ENCODE data around the gene CASQ2.
"Not testable (repeated sequence)": the region's sequence is repeated elsewhere in the genome, so short reads cannot be mapped to it uniquely, and the experiment has no call there.

The CASQ2 gene

DNA sequence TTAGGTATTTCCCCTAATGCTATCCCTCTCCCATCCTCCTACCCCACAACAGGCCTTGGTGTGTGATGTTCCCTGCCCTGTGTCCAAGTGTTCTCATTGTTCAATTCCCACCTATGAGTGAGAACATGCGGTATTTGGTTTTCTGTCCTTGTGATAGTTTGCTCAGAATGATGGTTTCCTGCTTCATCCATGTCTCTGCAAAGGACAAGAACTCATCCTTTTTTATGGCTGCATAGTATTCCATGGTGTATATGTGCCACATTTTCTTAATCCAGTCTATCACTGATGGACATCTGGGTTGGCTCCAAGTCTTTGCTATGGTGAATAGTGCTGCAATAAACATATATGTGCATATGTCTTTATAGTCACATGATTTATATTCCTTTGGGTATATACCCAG lies 10.6 kb upstream of the CASQ2 start:
- DNase-seq = not testable (repeated sequence)

DNA sequence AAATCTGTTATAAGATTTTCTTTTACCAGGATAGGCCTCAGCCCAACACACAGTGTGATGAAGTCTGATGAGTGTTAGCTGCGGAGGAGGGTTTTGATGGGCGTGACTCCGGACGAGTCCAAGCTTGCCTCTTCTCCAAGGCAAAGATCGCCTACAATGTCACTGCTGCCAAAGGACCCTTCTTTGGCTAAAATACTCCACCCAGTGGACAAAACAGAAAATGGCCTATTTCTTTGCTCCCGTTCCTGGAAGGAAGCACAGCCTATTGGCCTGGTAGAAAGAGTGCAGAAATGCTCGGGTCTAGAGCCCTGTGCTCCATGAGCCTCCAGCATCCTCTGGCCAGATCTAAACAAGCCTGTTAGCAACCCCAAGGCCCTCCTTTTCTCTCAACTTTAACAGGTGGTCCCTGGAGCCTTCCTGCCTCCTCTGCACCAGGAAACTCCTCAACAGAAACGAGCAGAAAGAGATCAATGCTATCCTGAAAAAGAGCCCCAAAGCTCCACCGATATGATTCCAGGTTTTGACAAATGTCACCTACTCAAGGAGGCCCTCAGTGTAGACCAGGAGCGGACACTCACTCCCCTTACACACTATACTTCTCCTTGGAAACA lies 3.4 kb upstream of the CASQ2 start:
- peak; percentile 77 for DNase-seq

DNA sequence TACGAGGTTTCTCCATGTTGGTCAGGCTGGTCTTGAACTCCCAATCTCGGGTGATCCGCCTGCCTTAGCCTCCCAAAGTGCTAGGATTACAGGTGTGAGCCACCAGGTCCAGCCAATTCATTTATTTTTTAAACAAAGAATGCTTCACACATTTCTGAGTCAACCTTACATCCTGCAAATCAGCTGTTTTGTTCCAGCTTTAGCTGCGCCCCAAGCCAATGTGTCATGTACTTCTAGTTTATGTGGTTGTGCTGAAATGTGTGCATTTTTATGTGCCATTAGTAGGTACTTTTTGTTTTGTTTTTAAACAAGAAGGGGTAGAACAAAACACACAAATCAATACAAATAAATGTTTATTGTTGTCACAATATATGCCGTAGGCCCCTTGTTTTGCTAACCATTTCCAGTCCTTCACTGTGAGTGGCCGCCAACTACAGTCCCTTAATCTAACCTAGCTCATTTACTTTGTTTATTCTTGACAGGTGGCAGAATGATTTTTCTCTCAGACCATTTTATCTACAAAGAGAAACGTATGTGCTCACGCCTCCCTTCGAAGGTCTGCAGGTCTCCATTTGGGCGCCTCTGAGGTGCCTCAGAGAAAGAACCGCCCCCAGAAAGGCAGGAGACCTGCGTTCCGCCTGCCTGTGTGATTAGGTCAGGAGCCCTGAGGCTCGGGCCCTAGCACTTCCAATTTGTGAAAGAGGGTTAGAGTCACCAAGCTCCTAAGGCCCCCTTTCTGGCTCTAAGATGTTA lies 2.8 kb upstream of the CASQ2 start:
- DNase-seq = no peak

DNA sequence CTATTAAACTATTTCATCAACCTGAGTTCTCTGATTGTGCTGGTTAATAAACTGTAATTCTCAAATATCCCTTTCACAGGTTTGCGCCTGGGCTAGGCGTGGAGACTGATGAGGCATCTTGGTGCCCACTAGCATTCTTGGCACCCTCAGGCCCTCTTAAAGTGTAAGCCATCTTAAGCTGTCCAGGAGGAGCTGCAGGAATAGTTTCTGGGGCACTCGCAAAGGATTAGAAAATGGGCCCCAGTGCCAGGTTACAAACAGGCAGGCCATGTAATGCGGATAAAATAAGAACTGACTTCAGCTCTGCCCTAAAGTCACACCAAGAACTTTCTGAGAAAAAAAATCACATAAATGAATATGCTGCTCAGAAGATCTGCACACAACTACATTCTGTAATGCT lies 1.1 kb downstream of the CASQ2 start:
- DNase-seq = no peak

DNA sequence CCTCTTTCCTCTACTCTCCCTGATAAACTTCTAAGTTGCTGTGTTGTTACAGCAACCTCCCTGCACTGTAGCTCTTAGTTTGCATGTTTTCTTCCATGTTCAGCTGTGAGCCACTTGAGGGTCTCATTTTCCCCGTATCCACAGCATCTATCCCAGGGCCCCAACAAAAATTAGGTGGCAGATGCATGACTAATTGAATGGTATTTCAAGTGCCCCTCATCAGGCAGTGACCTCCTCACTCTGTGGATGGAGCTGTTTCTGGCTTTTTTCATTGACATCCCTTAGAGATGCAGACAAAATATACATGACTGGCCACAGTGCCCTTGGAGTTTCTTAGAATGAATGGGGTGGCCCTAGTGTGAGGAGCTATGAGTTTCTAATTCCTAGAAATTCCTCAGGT lies 3.4 kb downstream of the CASQ2 start:
- no peak for DNase-seq

DNA sequence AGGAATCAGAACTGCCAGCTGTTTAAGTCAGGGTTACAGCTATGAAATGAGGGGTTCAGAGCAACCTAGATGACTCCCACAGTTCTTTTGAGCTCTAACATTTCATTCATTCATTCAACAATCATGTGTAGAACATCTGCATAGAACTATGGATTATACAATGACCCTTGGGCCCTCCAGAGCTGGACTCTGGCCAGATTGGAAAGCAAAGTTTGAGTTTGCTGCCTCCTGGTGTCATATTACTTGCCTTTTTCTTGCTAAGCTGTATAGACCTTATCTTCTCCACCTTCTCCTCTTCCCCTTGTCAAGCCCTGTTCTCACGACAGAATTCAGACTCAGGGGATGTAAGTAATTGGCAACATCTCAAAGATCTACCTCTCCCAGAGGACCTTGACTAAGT lies 4.0 kb downstream of the CASQ2 start:
- DNase-seq = no peak

DNA sequence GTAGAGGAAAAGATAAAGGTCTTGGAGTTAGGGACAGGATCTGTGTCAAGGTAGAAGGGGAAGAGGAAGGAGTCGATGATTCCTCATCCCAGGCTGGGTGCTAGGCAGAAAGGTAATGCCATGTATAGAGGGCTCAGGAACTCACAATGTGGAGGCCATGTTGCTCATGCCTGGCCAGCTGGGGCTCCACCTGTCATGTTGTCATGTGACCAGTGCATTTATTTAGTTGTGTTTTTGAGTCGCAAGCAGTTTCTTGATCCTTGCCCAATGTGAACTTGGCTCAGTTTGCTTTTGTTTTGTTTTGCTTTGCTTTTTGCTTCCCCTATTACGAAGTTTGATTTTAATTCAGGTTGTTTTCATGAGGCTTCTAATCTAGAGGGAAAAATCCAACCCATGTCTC lies 5.7 kb downstream of the CASQ2 start:
- DNase-seq = no peak

DNA sequence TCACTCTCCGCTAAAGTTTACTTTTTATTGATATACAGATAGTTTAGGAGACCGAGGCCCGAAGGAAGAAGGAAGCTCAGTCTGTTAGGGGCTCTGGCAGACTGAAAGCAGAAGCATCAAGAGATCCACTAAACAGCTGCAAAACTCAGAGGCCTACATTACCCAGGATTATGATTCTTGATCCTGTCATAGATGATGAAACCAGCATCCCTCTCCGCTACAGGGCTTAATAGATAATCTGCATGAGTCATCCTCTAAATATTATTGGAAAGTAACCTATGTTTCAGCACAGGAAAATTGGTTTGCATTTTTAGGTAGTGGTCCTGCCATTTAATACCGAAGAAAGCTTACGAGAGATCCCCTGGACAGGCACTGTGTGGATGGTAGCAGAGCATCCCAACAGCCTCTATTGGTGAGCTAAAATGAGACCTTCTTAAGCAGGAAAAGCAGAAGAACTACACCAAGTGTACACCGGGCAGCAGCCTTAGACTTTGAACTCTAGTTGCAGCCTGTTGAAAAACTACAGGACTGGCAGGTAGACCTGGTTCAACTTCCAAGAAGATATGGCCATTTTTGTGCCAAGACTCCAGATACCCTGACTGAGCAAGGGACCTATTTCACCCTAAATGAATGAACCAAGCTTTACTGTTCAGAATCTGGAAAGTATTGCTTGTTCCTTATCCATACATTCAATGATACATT lies 6.8 kb downstream of the CASQ2 start:
- DNase-seq = no peak

DNA sequence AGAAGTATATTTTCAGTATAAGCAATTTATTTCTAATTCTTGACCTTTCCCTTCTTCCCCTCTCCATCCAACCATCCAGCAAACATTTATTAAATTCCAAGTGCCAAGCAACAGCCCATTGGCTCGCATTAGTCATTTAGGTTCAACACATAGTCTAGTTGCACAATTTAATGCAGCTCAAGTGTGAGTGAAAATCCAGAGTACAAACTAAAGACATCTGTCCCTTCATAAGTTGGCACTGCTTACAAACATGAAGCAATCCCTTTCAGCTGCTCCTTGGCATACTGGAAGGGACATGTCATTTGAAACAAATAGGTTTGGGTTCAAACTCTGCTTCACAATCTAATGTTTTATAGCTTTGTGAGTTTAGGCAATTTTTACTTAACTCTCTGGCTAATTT lies 10.7 kb downstream of the CASQ2 start:
- DNase-seq = no peak

DNA sequence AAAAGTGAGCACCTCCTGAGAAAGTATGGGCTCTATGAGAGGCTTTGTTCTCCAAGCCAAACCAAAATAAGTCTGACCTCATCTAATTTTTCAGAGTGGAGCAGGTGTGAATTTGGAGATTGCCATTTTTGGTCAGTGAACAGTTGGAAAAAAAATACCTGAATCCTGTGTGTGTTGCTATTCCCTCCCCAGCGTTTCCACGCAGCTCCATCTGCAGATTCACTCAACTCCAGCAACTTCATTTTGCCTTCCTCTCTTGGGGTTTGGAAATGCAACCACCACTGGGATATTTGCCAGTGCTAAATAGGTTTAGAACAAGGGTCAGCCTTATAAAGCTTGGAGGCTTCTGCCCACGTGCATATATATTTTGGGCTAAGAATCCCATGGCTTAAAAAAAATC lies 11.2 kb downstream of the CASQ2 start:
- no peak for DNase-seq

DNA sequence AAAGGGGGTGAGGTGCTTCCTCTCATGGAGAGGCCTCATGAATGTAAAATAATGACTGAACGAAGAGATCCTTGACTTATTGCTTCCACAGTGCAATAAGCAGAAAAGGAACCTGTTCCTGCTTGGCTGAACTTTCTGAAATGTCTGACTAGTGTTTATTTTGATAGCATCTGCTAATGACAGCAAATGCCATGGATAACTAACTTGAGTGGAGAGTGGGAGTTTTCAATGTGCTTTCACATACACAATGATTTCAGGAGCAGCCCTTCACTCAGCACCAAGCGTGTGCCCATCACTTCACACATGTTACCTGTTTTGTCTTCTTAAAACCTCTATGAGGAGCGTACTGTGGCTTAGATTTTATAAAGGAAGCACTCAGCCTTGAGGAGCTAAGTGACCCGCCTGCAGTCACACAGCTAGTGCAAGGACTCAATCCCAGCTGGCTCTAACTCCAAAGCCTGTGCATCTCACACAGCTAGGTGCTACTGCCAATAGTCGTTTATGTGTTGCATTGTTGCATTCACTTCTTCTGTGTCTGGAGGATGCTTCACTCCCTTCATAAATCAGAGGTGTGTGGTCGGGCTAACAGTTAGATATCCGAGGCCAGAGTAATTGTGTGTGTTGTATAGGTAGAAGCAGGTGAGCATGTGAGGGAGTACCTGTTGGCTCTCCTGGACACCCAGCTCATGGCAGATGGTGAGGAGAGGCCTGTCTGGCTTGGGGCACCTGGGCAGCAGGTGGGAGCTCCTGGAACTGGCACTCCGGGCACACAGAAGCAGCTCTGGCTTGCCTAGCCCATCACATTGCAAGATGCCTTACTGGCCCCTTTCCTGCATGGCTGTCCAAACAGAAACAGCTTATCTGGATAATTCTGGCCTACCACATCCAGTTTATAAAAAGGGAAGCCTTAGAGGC lies 12.8 kb downstream of the CASQ2 start:
- no peak for DNase-seq

DNA sequence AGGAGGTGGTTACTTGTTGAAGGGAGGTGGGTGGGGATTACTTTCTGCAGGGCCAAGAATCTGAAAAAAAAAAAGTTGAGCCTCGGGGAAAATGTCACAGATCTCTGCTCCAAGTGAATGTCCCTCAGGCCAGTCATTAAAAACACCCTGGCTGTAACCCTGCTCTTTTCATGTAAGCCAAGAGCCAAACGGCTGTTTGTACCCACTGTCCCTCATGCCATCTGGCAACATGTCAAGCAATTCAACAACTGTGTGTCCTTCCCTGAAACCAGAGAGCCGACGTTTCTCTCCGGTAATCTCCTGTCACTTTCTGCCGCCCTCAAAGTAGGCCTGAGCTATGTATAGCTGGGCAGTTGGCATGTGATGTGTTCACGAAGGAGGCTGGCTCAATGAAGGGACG lies 14.7 kb downstream of the CASQ2 start:
- DNase-seq = no peak

DNA sequence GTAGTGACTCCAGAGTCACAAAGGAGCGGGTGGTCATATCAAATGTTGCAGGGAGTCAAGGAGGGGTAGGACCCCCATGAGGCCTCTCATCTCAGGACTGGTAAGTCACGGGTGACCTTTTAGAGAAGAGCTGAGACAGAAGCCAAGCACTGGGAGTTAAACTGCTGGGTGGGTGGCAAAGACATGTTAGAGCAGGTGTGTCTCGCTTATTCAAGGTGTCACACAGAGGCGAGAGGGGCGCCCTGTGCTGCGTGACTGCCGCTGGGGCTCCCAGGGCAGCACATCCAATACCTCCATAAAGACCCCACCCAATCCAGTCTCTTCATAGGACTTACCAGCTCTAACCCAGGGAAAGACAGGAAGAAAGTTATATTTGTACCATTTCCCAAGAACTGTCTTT lies 15.2 kb downstream of the CASQ2 start:
- no peak for DNase-seq

DNA sequence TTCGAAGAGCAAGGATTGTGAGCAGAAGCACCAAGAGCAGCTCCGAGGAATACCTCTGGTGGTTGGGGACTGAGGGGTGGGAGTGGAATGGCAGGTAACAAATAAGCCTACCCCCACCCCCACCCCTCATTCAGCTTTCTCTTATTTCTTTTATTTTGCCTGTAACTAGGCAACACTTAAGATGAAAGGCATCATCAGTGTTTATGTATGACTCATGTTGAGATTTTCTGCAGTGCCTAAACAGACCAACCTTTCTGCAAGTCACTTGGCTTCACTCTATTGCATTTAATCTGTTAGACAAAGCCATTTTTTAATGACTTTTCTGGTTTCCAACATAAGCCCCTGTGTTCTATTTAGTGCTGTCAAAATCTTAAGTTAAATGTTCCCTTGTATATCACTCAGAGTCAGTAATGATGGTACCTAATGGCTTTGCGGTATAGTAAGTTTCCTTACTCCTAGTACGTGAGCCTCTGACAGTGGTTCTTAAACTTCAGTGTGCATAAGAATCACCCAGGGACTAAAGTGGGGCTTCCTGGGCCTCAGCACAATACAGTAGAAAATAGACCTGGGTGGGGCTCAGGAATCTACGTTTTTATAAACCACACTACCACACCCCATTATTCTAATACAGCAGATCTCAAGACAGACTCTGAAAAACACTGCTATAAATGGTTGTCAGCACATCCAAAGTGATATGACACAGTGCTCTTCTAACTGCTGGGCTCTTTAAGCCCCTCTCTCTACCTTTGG lies 19.9 kb downstream of the CASQ2 start:
- no peak for DNase-seq

DNA sequence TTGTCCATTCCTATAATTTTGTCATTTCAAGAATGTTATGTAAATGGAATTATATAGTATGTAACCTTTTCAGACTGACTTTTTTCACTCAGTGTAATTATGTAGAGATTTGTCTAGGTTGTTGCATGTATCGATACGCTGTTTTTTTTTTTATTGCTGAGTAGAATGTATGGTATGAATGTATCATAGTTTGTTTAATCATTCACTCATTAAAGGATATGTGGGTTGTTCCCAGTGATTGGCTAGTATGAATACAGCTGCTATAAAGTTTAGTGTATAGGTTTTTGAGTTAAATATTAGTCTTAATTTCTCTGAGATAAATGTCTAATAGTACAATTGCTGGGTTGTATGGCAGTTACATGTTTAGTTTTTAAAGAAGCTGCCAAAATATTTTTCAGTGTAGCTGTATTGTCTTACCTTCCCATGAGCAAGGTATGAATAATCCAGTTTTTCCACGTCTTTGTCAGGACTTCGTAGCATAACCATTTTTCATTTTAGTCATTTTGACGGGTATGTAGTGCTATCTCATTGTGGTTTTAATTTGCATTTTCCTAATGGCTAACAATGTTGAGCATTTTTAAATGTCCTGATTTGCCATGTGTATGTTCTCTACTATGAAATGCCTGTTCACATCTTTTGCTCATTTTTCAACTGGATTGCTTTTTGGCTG lies 22.4 kb downstream of the CASQ2 start:
- DNase-seq = no peak

DNA sequence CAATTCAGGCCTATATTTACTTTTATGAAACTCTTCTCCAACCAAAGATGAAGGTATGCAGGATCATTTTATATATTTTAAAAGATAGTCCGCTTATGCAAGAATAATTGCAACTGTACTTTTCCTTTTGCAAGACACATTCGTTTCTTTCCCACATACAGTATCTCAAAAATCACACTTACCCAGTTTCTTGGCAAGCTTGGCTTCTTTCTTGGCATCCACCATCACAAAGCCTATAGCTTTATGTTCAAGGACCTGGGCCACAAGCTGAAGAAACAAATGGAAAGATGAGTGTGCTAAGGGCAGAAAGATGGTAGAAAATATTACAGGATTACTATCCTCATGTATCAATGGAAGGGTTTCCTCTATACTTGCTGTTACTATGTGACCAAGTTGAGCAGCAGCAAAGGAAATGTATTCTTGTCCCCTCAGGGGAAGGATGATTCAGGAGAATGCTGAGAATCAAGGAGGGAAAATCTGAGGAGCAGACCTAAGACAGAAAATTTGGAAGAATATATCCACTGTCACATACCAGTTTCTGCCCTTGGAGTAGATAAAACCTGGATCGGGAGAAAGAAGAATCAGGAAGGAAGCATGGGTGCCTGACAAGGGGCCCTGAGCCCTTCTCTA lies 23.8 kb downstream of the CASQ2 start:
- DNase-seq = no peak

DNA sequence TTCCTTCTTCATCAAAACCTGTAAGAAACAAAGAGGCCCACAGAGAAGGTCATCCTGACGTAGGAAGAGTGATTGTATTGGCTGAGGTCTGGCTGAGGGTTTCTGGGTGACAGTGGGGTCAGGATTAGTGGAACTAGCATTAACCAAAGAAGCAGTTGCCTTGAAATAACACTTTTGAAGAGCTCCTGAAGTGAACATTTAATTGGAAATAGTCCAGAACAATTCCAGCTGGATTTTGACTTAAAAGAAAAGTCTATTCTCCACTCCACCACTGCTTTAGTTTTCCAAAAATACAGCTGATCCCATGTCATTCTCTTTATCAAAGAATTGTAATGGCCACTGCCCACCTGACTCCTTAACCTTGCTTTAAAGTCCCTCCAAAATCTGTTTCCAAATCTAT lies 27.7 kb downstream of the CASQ2 start:
- DNase-seq = no peak

DNA sequence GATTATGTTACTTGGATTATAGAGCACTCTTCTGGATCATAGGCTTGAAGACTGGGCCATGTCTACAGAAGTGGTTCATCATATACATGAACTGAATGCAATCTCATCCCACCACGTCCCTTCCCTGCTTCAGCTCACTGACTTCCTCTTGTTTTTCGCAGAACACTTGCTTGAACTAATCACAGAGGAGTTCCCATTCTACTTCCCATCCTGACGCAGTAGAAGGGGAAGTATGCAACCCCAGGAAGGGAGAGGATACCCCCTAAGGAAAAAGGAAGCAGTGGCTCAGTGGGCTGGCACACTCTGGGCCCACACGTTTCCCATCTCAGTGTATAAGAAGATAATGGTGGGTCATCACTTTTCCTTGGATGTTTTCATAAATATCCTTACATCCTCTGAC lies 36.2 kb downstream of the CASQ2 start:
- no peak for DNase-seq

DNA sequence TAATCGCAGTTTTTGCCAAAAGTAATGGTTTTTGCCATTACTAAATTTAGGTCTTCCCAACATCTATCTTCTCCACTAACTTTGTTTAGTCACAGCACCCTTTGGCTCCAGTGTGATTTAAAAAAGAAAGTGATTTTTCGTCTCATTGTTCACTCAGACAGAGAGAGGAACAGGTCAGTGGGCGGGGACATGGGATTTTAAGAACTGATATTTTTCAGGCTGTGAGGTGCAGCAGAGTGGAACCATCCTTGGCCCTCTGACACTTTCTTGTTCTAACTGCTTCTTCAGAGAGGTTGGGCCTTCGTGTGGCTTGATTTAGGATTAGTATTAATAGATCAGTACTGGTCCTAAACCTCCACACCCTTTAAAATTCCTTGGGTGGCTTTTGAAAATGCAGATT lies 38.8 kb downstream of the CASQ2 start:
- DNase-seq = no peak

DNA sequence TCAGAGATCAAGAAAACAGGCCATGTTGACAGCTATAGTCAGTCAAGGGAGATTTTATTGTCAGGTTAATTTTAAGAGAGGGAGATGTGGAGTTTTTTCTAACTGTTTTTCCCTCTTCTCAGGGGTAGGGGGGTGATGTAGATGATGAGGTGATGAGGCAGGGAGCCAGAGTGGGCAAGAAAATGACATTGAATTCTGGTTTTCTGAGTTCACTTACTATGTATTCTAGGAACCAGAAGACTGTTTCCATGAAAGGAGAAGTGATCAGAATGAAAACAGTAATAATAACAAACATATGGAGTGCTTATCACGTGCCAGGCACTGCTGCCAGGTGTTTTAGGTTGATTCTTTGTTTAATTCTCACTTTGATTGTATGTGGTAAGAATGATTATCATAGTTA lies 40.2 kb downstream of the CASQ2 start:
- no peak for DNase-seq

DNA sequence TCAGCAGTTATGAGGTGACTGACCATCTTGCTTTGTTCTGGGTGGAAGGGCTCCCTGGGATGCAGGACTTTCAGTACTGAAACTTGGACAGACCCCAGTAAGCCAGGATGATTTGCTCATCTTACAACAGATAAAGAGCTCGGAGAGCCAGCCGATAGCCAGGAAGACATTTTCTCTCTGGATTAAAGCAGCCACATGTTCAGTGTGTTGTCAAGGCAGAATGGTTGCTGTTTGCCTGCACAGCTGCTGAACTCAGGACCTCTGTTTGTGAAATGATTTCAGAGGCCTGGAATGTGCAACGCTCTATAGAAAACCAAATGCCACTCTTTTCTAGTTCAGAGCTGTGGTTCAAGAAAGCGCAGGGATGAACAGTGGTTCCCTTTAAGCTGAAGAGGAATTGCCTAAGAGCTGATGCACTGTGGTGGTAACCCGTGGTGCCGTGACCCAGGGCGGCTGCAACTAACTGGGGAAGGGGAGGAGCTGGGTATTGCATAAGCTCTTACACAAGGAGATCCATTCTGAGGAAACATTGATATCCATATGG lies 40.7 kb downstream of the CASQ2 start:
- DNase-seq = no peak

Measured in NCI-H446 treated with DMSO at 0.1 percent for 48 hours (cell line).